IPS-18a (cell line): ENCODE data around the gene CEACAM18.

Experiments used
- H3K27ac ChIP-seq: one replicate; pipeline ENCODE4 v1.5.1; 2013; ENCODE audit warnings: low read length
- H3K27me3 ChIP-seq: one replicate; pipeline ENCODE4 v1.6.1; 2013; ENCODE audit warnings: mild to moderate bottlenecking, low read length; ENCODE audit not compliant: control insufficient read depth, insufficient read depth
- H3K36me3 ChIP-seq: one replicate; pipeline ENCODE4 v1.6.1; 2013; ENCODE audit warnings: low read depth, low read length; ENCODE audit not compliant: control insufficient read depth
- H3K4me1 ChIP-seq: one replicate; pipeline ENCODE4 v1.6.1; 2013; ENCODE audit warnings: low read depth, low read length; ENCODE audit not compliant: control insufficient read depth
- H3K4me3 ChIP-seq: one replicate; pipeline ENCODE4 v1.5.1; 2013; ENCODE audit warnings: low read length
- H3K9ac ChIP-seq: one replicate; pipeline ENCODE4 v1.6.1; 2013; ENCODE audit warnings: mild to moderate bottlenecking, low read length, moderate library complexity
- H3K9me3 ChIP-seq: one replicate; pipeline ENCODE4 v1.6.1; 2013; ENCODE audit warnings: low read depth, low read length; ENCODE audit not compliant: control insufficient read depth

The CEACAM18 gene

DNA sequence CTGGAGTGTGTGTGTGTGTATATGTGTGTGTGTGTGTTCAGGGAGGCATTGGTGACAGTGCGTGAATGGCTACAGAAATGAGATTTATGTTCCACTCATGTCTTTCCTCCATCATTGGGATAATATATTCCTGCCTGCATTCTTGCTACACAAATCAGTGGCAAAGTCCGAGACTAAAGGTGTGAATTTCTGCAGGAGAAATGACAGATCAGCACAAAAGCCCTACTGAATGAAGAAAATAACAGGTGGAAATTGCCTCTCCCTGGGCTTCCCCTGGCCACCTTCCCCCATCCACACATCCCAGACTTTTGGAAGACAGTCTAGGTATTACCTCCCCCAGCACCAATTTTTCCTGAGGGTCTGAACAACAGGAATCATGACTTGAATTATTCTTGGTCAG lies 43.0 kb downstream of the CEACAM18 start:
- no peak overlapping the region for H3K27ac ChIP-seq
- no peaks in the 10 kb centered on the region for H3K36me3 ChIP-seq
- no peaks in the 10 kb centered on the region for H3K27me3 ChIP-seq
- peaks cover 14% of the 10 kb centered on the region for H3K9me3 ChIP-seq
- H3K4me3 ChIP-seq, result no peak overlapping the region
- no peaks in the 10 kb centered on the region for H3K4me1 ChIP-seq
- no peak overlapping the region for H3K9ac ChIP-seq

DNA sequence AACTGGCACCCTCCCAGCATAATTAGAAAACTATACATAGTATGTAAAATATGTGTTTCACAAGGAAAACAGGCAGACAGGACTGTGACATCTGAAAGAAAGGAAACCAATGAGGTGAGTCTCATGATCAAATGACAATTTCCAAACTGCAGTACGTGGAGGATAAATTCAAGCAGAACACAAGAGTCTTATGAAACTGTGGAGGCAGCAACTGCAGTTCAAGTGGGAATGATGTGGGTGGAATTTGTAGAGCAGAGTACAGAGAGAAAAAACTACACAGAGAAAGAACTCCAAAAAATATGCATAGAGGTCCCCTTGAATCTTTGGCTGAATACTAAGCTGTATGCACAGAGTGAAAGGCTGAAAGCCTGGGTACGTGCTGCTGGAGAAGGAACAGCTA lies 43.4 kb downstream of the CEACAM18 start:
- H3K9ac ChIP-seq, result no peak overlapping the region
- no peaks in the 10 kb centered on the region for H3K36me3 ChIP-seq
- H3K27ac ChIP-seq, result no peak overlapping the region
- no peaks in the 10 kb centered on the region for H3K27me3 ChIP-seq
- H3K4me1 ChIP-seq, result no peaks in the 10 kb centered on the region
- H3K4me3 ChIP-seq, result no peak overlapping the region
- H3K9me3 ChIP-seq, result peaks cover 14% of the 10 kb centered on the region

DNA sequence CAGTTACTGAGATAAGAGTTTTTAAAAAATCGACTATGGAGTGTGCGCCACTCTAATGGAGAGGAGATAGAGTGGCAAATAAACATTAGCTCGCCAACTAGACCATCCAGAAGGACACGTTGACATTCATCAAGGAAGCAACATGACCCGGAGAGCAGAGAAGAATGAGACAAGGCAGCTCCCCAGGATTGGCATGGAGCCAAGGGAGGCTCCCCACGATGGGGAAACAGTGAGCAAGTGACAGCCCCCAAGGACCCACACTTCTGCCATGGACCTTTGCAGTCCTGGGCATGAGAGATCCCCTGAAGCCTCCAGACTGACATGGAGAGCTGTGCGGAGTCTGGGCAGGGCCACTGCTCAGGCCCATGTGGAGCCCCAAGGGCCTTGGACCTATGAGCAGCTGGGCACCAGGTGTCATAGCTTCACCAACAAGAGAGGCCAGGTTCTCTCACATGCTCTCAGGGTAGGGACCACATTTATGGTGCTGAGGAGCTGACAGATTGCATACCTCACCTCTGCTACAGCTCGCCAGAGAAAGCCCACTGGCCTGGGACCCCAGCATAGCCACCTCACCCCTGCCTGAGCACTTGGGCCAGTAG lies 46.4 kb downstream of the CEACAM18 start:
- H3K9ac ChIP-seq, result no peak overlapping the region
- H3K4me1 ChIP-seq, result no peaks in the 10 kb centered on the region
- no peaks in the 10 kb centered on the region for H3K9me3 ChIP-seq
- no peaks in the 10 kb centered on the region for H3K27me3 ChIP-seq
- H3K27ac ChIP-seq, result no peak overlapping the region
- no peak overlapping the region for H3K4me3 ChIP-seq
- H3K36me3 ChIP-seq, result no peaks in the 10 kb centered on the region

DNA sequence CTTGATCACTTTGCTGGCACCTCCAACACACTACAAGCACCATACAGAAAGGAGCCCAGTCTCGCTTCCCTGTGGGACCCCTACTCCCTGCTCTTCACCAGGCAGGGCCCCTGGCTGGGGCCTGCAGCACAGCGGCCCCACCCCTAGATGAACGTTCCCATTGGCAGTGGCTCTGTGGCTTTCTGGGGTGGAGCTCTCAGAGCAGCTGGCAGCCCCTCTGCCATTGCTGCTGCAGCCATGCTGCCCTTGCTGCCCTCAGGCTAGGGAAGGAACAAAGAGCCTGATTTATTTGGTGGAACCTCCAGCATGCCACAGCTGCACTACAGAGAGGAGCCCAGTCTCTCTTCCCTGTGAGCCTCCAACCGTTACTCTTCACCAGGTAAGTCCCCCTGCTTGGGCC lies 47.3 kb downstream of the CEACAM18 start:
- no peak overlapping the region for H3K4me3 ChIP-seq
- H3K4me1 ChIP-seq, result no peaks in the 10 kb centered on the region
- H3K9me3 ChIP-seq, result no peaks in the 10 kb centered on the region
- no peaks in the 10 kb centered on the region for H3K36me3 ChIP-seq
- H3K27ac ChIP-seq, result no peak overlapping the region
- H3K27me3 ChIP-seq, result no peaks in the 10 kb centered on the region
- H3K9ac ChIP-seq, result no peak overlapping the region

DNA sequence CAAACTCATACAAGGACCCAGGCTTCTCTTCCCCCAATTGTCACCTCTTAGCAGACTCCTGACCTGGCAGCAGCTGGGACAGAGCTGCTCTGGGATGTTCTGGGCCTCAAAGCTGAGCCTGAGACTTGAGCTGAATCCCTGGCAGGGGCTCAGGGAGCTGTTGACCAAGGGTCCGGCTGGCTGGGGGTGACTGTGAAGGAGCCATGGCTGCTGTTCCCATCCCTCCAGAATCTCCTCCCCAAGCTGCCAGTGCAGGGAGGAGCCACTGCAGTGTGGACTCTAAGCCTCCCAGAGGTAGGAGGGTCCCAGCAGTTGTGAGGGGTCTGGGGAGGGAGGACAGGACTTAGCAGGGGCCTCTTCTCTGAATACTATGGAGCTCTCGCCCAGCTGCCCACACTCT lies 51.0 kb downstream of the CEACAM18 start:
- no peaks in the 10 kb centered on the region for H3K36me3 ChIP-seq
- no peaks in the 10 kb centered on the region for H3K9me3 ChIP-seq
- no peaks in the 10 kb centered on the region for H3K27me3 ChIP-seq
- H3K9ac ChIP-seq, result no peak overlapping the region
- H3K4me1 ChIP-seq, result no peaks in the 10 kb centered on the region
- H3K4me3 ChIP-seq, result no peak overlapping the region
- no peak overlapping the region for H3K27ac ChIP-seq

DNA sequence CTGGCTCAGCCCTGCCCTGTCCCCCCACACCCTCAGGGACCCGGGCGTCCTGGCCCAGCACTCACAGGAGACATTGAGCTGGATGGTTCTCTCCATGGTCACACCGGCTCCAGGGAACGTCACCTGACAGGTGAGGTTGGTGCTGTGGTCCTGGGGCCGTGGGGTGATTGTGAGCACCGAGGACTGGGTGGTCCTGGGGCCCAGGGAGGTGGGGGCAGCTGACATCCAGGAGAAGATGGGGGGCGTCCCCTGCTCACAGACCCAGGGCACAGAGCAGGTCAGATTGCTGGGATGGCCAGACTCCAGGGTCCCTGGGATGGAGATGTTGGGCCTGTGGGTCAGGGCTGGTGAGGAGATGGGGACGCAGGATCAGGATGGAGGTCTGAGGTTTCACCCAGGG lies 52.3 kb downstream of the CEACAM18 start:
- H3K27ac ChIP-seq, result no peak overlapping the region
- no peak overlapping the region for H3K4me3 ChIP-seq
- H3K4me1 ChIP-seq, result no peaks in the 10 kb centered on the region
- no peak overlapping the region for H3K9ac ChIP-seq
- no peaks in the 10 kb centered on the region for H3K27me3 ChIP-seq
- no peaks in the 10 kb centered on the region for H3K9me3 ChIP-seq
- no peaks in the 10 kb centered on the region for H3K36me3 ChIP-seq

DNA sequence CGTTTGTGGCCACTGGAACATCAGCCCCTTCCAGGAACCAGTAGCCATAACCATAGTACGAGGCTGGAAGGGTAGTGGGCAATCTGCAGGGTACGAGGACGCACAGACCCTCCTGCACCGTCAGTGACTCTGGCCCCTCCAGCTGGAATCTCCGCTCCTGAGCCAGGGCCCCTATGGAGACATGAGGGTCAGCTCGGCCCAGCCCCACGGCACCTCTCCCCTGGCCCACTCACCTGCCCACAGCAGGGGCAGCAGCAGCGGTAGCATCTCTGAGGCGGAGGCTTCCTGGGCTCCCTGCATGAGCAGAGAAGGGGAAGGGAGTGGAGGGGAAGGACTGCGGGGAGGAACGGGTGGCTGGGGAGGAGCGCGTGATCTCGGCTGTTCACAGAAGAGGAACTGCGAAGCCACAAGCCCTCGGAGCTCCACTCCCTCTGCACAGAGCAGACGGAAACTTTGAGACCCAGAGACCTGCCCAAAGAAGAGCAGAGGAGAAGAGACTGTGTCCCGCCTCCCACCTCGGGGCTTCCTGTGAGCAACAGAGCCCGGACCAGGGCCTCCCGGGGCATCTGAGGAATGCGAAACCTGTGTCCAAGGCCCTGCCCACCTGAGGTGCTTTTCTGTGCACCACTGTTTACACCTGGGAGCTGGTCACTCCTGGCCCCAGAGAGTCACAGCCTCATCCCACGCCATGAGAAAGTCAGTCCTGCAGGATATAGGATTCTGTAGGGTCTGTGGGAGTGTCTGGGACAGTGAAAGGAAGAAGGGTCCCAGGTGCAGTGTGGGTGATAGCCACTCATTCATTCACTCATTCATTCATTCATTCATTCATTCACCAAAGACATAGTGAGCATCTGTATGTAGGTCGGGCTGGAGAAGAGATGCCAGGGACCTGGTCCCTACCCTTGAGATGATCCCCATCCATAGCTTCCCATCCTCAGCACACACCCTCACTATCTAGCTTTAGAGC lies 53.3 kb downstream of the CEACAM18 start, which contains the start of gene SIGLEC6:
Gene SIGLEC6, minus strand, starts transcription at position 322 of the 967 bp plus-strand sequence. Its CDS starts 22 bp downstream, at position 300.
- no peak within 1 kb of the TSS for H3K27ac ChIP-seq
- H3K4me3 ChIP-seq, result no peak within 1 kb of the TSS
- H3K4me1 ChIP-seq, result no peaks in the 10 kb centered on the region
- no peaks in the 10 kb centered on the region for H3K27me3 ChIP-seq
- no peak within 1 kb of the TSS for H3K9ac ChIP-seq
- H3K36me3 ChIP-seq, result no peaks in the 10 kb centered on the region
- H3K9me3 ChIP-seq, result no peaks in the 10 kb centered on the region

DNA sequence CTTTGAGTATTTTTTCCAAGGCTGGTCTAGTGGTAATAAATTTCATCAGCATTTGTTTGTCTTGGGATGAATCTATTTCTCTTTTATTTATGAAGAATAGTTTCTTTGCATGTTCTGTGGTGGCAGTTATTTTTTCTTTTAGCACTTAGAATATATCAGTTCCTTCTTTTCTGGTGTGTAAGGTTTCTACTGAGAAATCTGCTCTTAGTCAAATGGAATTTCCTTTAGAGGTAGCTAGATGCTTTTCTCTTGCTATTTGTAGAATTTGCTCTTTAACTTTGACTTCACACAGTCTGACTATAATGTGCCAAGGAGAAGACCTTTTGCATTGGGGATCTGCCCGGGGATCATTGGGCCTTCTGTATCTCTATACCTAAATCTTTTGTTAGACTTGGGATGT lies 57.2 kb downstream of the CEACAM18 start:
- Histone ChIP-seq H3K4me3 (no peak overlapping the region), H3K4me1 (no peaks in the 10 kb centered on the region), H3K27ac (no peak overlapping the region), H3K9ac (no peak overlapping the region), H3K9me3 (no peaks in the 10 kb centered on the region), H3K27me3 (no peaks in the 10 kb centered on the region), H3K36me3 (no peaks in the 10 kb centered on the region)

DNA sequence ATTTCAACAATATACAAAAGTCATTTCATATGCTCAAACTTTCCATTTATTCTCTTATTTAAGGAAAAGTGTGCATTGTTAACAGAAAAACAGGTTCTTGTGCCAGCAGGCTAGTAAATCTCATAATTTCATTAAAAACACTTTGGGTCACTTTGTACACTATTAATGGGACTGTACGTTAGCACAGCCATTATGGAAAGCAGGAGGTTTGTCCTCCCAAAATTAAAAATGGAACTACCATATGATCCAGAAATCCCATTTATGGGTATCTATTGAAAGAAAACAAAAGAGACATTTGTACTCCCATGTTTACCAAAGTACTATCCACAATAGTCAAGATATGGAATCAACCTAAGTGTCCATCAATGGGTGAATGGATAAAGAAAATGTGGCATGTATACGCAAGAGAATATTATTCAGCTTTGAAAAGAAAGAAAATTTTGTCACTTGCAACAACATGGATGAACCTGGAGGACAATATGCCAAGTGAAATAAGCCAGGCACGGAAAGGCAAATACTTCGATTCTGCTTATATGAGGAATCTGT lies 61.6 kb downstream of the CEACAM18 start:
- no peaks in the 10 kb centered on the region for H3K9me3 ChIP-seq
- H3K36me3 ChIP-seq, result no peaks in the 10 kb centered on the region
- H3K27me3 ChIP-seq, result no peaks in the 10 kb centered on the region
- H3K9ac ChIP-seq, result no peak overlapping the region
- H3K27ac ChIP-seq, result no peak overlapping the region
- no peak overlapping the region for H3K4me3 ChIP-seq
- no peaks in the 10 kb centered on the region for H3K4me1 ChIP-seq
